MG63 (cell line): ENCODE measurements around the gene CEACAM1. TPM values are rescaled to one million over a fixed set of nuclear protein-coding genes. Genes with fewer than 3 reads are reported as not detected.
"Not testable (repeated sequence)": the region's sequence is repeated elsewhere in the genome, so short reads cannot be mapped to it uniquely, and the experiment has no call there.

Experiments
- DNase-seq: peaks from one replicate; pipeline ENCODE4 v3.0.0-alpha.2; 2020
- H3K27me3 ChIP-seq: fragments of 250-450 bp; sonication (Bioruptor Pico); 2 replicates; pipeline ENCODE4 v1.5.1; 2020; ENCODE audit warnings: mild to moderate bottlenecking, moderate library complexity
- H3K36me3 ChIP-seq: fragments of 250-450 bp; sonication (Bioruptor Pico); 2 replicates; pipeline ENCODE4 v1.5.1; 2020; ENCODE audit warnings: mild to moderate bottlenecking, moderate library complexity
- H3K4me3 ChIP-seq: fragments of 250-450 bp; sonication (Bioruptor Pico); 2 replicates; pipeline ENCODE4 v1.5.1; 2020; ENCODE audit warnings: mild to moderate bottlenecking, moderate library complexity
- H3K9me3 ChIP-seq: fragments of 250-450 bp; sonication (Bioruptor Pico); 2 replicates; pipeline ENCODE4 v1.5.1; 2020; ENCODE audit warnings: mild to moderate bottlenecking, moderate library complexity
- total RNA-seq: library from RNA; depleted of rRNA; stranded (reverse); fragments of >200 nt; shearing (Covaris generic); gene quantifications from 2 replicates; pipeline ENCODE4 v1.2.3, GENCODE V29; 2014; ENCODE audit warnings: low replicate concordance

CEACAM1 gene
- total RNA-seq, 1 experiment from 2014 or later = not detected

DNA sequence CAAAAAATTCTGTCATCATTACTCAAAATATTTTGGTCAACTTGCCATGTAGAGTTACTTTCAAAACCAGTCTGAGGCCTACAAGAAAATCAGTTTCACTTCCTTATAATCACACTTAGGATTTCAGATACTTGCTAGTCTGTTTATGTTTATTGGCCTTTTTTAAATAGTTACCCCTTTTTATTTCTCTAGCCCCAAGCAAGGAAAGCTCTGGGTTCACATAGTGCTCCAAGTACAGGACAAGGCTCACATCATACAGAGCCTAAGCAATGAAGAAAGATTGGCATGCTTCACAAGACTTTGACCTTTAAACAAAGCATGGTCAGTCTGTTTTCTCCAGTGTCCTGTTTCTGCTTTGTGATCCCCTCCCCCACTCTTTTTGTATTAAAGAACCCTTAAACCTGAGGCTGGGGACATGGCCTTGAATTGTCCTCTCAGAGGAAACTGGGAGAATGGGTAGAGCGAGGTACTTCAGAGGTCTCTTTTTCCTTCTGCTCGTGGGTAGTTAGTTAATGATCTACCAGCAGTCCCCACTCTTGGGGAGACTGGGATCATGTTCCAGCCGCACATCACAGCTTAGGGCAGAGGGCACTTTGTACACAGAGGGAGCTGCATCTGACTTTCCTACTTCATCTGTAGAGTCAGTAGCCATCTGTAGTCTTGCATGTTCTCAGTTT lies 30.7 kb downstream of the CEACAM1 start:
- H3K27me3 ChIP-seq = no peaks in the 10 kb centered on the region
- no peak for DNase-seq
- no peaks in the 10 kb centered on the region for H3K9me3 ChIP-seq
- H3K4me3 ChIP-seq = no peak overlapping the region
- no peaks in the 10 kb centered on the region for H3K36me3 ChIP-seq

DNA sequence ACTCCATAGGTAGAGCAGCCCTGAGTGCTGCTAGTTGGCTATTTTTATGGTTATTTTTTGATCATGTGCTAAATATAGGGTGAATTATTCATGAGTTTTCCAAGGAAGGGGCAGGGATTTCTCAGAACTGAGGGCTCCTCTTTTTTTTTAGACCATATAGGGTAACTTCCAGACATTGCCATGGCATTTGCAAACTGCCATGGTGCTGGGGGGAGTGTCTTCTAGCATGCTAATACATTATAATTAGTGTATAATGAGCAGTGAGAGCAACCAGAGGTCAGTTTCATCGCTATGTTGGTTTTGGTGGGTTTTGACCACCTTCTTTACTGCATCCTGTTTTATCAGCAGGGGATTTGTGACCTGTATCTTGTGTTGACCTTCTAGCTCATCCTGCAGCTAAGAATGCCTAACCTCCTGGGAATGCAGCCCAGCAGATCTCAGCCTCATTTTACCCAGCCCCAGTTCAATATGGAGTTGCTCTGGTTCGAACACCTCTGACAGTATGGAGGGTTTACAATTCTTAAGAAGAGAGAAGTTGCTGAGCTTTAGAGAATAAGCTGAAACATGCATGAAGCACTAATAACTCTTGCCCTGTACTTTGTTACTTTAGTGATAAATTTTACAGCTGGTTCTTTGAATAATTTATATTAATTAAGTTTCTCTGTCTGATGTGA lies 31.7 kb downstream of the CEACAM1 start:
- DNase-seq = no peak
- no peaks in the 10 kb centered on the region for H3K36me3 ChIP-seq
- H3K27me3 ChIP-seq = no peaks in the 10 kb centered on the region
- H3K9me3 ChIP-seq = no peaks in the 10 kb centered on the region
- H3K4me3 ChIP-seq = no peak overlapping the region

DNA sequence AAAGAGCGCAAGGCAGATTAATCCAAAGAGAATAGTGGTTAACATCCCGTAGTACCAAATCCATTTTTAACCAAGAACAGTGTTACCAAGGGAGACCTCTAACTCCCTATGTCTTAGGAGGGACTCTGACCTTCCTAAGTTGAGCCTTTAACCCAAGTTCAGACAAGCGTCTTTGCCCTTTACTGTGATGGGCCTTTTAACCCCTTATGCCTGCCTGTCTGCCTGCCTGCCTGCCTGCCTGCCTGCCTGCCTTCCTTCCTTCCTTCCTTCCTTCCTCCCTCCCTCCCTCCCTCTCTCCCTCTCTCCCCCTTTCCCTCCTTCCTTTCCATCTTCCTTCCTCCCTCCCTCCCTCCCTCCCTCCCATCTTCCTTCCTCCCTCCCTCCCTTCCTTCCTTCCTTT lies 32.6 kb downstream of the CEACAM1 start:
- DNase-seq = no peak
- H3K27me3 ChIP-seq = no peaks in the 10 kb centered on the region
- no peaks in the 10 kb centered on the region for H3K9me3 ChIP-seq
- no peaks in the 10 kb centered on the region for H3K36me3 ChIP-seq
- H3K4me3 ChIP-seq = no peak overlapping the region

GRCh38 chr19:42494321-42494720 lies 34.0 kb downstream of the CEACAM1 start:
- no peak overlapping the region for H3K4me3 ChIP-seq
- no peaks in the 10 kb centered on the region for H3K9me3 ChIP-seq
- DNase-seq = no peak
- no peaks in the 10 kb centered on the region for H3K36me3 ChIP-seq
- no peaks in the 10 kb centered on the region for H3K27me3 ChIP-seq

DNA sequence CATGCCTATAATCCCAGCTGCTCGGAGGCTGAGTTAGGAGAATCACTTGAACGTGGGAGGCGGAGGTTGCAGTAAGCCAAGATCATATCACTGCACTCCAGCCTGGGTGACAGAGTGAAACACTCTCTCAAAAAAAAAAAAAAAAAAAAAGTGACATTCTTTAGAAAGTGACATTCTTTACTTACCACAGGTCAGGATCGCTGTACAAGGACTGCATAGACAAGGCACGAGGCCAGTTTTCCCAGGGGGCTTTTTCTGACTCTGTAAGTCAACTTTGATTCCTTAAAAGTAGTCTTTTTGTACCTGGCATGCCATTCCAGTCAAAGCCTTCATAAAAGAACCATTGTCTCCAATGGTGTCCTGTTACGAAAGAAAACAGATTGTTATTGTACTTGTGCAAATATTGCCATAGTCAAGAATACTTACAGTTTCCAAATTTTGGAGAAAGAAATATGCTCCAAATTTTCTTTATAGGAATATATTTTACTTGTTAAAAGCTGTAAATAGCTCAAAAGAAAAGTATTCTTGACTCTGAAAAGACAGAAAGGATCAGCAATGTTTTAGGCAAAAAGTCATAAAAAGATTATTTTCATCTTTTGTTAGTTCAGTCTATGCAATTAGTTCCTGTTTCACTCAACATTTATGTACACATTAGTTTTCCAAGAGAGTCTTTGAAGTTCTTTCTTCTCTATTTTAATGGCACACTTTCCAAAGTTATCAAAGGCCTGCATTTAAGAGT lies 39.3 kb downstream of the CEACAM1 start:
- peaks cover 3% of the 10 kb centered on the region; the same call in 1 of the 2 replicates for H3K27me3 ChIP-seq
- no peaks in the 10 kb centered on the region for H3K9me3 ChIP-seq
- H3K36me3 ChIP-seq = no peaks in the 10 kb centered on the region
- H3K4me3 ChIP-seq = no peak overlapping the region
- DNase-seq = no peak

DNA sequence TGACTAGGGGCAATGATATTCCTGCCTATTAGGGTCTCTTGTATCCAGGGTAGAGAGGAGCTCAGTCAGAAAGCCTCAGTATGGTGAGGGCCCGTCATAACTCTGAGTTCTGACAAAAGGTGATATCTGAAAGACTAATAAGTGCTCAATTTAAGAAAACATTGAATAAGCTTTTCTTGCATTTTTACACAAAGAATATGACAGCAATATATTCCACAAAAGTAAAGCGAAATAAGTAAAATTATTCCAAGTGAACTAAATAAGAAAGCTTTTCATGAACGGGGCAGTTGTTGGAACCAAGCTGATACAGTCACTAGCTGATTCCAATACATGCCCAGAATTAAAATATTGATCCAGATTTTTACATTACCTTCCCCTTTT lies 40.5 kb downstream of the CEACAM1 start:
- no peak for DNase-seq
- peaks cover 5% of the 10 kb centered on the region; the same call in 1 of the 2 replicates for H3K27me3 ChIP-seq
- no peaks in the 10 kb centered on the region for H3K36me3 ChIP-seq
- H3K4me3 ChIP-seq = no peak overlapping the region
- no peaks in the 10 kb centered on the region for H3K9me3 ChIP-seq

DNA sequence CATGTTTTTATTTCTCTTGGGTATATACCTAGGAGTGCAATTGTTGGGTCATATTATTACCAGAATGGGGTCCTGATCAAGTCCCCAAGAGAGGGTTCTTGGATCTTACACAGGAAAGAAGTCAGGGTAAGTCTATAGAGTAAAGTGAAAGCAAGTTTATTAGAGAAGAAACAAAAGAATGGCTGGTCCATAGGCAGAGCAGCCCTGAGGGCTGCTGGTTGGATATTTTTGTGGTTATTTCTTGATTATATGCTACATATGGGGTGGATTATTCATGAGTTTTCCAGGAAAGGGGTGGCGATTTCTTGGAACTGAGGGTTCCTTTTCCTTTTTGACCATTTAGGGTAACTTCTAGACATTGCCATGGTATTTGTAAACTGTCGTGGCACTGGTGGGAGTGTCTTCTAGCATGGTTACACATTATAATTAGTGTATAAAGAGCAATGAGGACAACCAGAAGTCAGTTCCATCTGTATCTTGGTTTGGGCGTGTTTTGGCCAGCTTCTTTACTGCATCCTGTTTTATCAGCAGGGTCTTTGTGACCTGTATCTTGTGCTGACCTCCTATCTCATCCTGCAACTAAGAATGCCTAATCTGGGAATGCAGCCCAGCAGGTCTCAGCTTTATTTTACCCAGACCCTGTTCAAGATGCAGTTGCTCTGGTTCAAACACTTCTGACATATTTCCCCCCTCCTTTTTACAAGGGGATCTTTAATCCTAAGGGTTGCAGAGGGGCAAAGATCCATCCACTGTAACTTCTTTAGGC lies 41.1 kb downstream of the CEACAM1 start:
- no peaks in the 10 kb centered on the region for H3K9me3 ChIP-seq
- no peak for DNase-seq
- no peaks in the 10 kb centered on the region for H3K36me3 ChIP-seq
- H3K27me3 ChIP-seq = peaks cover 5% of the 10 kb centered on the region; the same call in 1 of the 2 replicates
- no peak overlapping the region for H3K4me3 ChIP-seq

- not testable (repeated sequence) for H3K4me3 ChIP-seq
Measured at GRCh38 chr19:42485036-42485435, 43.2 kb downstream of the CEACAM1 start.

DNA sequence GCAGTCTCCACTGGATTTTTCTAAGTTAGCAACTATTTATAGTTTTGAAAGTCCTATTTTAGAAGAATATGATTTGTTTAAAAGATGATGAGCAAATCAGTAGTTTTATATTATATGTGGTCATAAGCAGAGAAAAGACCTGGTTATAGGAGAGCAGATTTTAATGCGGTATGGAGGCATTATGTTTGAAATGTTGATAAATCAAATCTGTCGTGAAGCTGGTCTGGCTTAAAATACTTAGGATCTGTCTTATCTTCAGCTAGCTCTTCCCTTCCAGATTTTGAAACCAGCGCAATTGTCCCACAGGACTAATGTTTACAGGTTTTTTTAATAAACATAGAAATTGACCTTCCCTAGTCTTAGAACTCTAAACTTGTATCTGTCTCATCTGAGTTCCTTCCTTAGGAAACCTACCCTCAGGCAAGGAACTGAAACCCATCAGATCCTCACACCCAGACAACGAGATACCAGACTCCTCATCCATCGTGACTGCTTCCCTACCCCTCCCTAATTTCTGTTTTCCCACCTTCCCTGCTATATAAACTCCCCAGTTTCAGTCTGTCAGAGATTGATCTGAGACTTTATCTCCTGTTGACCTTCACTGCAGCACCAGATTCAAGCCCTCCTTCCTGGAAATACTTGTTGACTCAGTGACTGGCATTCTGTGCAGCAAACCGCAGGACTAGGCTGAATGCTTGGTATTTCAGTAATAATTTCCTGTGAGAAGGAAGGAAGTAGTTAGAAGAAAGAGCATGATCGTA lies 47.8 kb downstream of the CEACAM1 start:
- peaks cover 7% of the 10 kb centered on the region; the same call in 1 of the 2 replicates for H3K27me3 ChIP-seq
- no peaks in the 10 kb centered on the region for H3K9me3 ChIP-seq
- peak; percentile 40 for DNase-seq
- H3K36me3 ChIP-seq = no peaks in the 10 kb centered on the region
- H3K4me3 ChIP-seq = no peak overlapping the region

More at GRCh38 chr19:42485036-42485435, 43.2 kb downstream of the CEACAM1 start:
- not testable (repeated sequence) for DNase-seq, H3K36me3 ChIP-seq, H3K27me3 ChIP-seq, H3K9me3 ChIP-seq

DNA sequence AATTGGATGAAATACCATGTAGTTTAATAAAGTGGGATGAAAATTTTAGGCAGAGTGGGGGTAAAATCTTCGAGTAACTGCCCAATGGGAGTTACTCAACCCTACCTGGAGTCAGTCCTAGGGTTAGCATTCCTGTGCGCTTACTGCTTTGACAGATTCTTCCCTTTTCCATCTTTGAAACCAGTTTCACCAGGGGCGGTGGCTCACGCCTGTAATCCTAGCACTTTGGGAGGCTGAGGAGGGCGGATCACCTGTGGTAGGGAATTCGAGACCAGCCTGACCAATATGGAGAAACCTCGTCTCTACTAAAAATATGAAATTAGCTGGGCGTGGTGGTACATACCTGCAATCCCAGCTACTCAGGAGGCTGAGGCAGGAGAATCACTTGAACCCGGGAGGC lies 48.5 kb downstream of the CEACAM1 start:
- Histone ChIP-seq H3K4me3 (no peak overlapping the region), H3K9me3 (no peaks in the 10 kb centered on the region), H3K27me3 (peaks cover 9% of the 10 kb centered on the region; the same call in 1 of the 2 replicates), H3K36me3 (no peaks in the 10 kb centered on the region)
- no peak for DNase-seq

- DNase-seq = no peak
- Histone ChIP-seq H3K9me3 (no peaks in the 10 kb centered on the region), H3K4me3 (no peak overlapping the region), H3K36me3 (no peaks in the 10 kb centered on the region), H3K27me3 (peaks cover 6% of the 10 kb centered on the region; the same call in 1 of the 2 replicates)
Measured at GRCh38 chr19:42478765-42479311, 49.4 kb downstream of the CEACAM1 start.

DNA sequence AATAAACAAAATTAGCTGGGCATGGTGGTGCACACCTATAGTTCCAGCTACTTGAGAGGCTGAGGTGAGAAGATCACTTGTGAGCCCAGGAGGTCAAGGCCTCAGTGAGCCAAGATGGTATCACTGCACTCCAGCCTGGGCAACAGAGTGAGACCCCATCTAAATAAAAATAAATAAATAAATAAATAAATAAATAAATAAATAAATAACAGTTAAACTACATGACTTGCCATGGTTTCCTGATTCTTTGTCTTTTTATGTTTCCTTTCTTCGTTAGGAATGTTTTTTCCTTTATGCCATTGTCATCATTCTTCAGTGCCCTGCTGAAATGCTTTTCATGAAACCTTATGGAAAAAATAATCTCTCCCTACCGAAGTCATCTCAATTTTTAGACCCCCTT lies 50.3 kb downstream of the CEACAM1 start:
- H3K4me3 ChIP-seq = no peak overlapping the region
- H3K27me3 ChIP-seq = peaks cover 5% of the 10 kb centered on the region; the same call in 1 of the 2 replicates
- DNase-seq = no peak
- H3K36me3 ChIP-seq = no peaks in the 10 kb centered on the region
- no peaks in the 10 kb centered on the region for H3K9me3 ChIP-seq

DNA sequence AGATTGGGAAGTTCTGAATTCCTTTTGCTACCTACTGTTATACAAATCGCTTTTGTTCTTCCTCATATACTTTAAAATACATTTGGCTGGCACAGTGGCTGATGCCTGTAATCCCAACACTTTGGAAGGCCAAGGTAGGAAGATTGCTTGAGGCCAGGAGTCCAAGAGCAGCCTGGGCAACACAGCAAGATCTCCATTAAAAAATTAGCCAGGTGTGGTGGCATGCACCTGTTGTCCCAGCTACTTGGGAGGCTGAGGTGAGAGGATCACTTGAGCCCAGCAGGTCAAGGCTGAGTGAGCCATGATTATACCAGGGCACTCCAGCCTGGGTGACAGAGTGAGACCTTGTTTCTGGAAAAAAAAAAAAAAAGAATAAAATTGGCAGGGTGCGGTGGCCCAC lies 51.2 kb downstream of the CEACAM1 start:
- no peak for DNase-seq
- Histone ChIP-seq H3K4me3 (no peak overlapping the region), H3K9me3 (no peaks in the 10 kb centered on the region), H3K36me3 (no peaks in the 10 kb centered on the region), H3K27me3 (peaks cover 8% of the 10 kb centered on the region; the same call in 1 of the 2 replicates)

- no peak for DNase-seq
- Histone ChIP-seq H3K9me3 (no peaks in the 10 kb centered on the region), H3K27me3 (peaks cover 14% of the 10 kb centered on the region), H3K4me3 (no peak overlapping the region), H3K36me3 (no peaks in the 10 kb centered on the region)
Measured at GRCh38 chr19:42475366-42475765, 52.9 kb downstream of the CEACAM1 start.

DNA sequence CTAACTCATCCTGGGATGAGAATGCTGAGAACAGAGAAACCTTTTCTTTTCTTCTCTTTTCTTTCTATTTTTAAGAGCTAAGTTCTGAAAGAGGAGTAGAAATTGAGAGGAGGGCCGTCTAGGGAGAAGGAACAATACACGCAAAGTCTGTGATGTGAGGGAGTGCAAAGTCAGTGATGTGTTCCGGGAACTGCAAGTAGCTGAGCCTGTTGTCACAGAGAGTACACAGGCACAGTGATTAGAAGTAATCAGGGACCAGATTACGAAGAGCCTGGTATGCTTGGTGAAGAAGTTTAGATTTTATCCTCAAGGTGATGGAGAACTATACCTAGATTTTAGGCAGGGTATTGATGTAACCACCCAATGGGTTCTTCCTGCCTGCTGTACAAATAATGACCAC lies 53.5 kb downstream of the CEACAM1 start:
- Histone ChIP-seq H3K4me3 (no peak overlapping the region), H3K9me3 (no peaks in the 10 kb centered on the region), H3K27me3 (peaks cover 14% of the 10 kb centered on the region), H3K36me3 (no peaks in the 10 kb centered on the region)
- no peak for DNase-seq

GRCh38 chr19:42473686-42474085 lies 54.6 kb downstream of the CEACAM1 start:
- H3K4me3 ChIP-seq = no peak overlapping the region
- peaks cover 14% of the 10 kb centered on the region for H3K27me3 ChIP-seq
- no peaks in the 10 kb centered on the region for H3K9me3 ChIP-seq
- DNase-seq = no peak
- H3K36me3 ChIP-seq = no peaks in the 10 kb centered on the region
